Thoracic aorta (tissue), 2 donors: Measurements from ENCODE around the gene PROC. TPM values are rescaled to one million over a fixed set of nuclear protein-coding genes. Genes with fewer than 3 reads are reported as not detected.
"Not testable (repeated sequence)": the region's sequence is repeated elsewhere in the genome, so short reads cannot be mapped to it uniquely, and the experiment has no call there.

Experiments used
- ATAC-seq: fragments of 150-250 bp; one replicate; pipeline ENCODE4 v1.8.0; 2017; ENCODE audit warnings: low read depth; ENCODE audit not compliant: insufficient number of reproducible peaks, low FRiP score
- DNase-seq: peaks from one replicate; pipeline ENCODE4 v3.0.0-alpha.2; 2020; ENCODE audit warnings: low spot score
- H3K27ac ChIP-seq, 2 donors: fragments of 200-600 bp; sonication (generic); 1 replicate in 1 of 2; 2 replicates in 1 of 2; pipeline ENCODE4 v1.5.1; 2016; ENCODE audit warnings: mild to moderate bottlenecking in 2 of 2, moderate library complexity in 2 of 2
- H3K27me3 ChIP-seq: fragments of 200-600 bp; sonication (generic); replicated peaks from 2 replicates; pipeline ENCODE4 v1.6.0; 2016; ENCODE audit warnings: mild to moderate bottlenecking; ENCODE audit not compliant: insufficient read depth
- H3K36me3 ChIP-seq: fragments of 200-600 bp; sonication (generic); one replicate; pipeline ENCODE4 v1.5.1; 2016
- H3K4me1 ChIP-seq, 2 donors: fragments of 200-600 bp; sonication (generic); 1 replicate in 1 of 2; 2 replicates in 1 of 2; pipeline versions ENCODE4 v1.5.1 to v1.6.0; 2016; ENCODE audit warnings: low read depth in 2 of 2, mild to moderate bottlenecking in 1 of 2; ENCODE audit not compliant: control insufficient read depth in 1 of 2
- H3K4me3 ChIP-seq: fragments of 200-600 bp; sonication (generic); 2 replicates; pipeline ENCODE4 v1.5.1; 2016; ENCODE audit warnings: mild to moderate bottlenecking
- H3K9me3 ChIP-seq: fragments of 200-600 bp; sonication (generic); 2 replicates; pipeline ENCODE4 v1.5.1; 2016
- total RNA-seq, 2 donors: library from RNA; depleted of rRNA; stranded (reverse); fragments of >200 nt; gene quantifications; one replicate each; pipeline versions ENCODE4 v1.1.0 to v1.2.3, GENCODE V29; 2016
- TF ChIP-seq, protein P1 (sequence below): fragments of 200-600 bp; sonication (generic); IDR thresholded peaks from one replicate; pipeline ENCODE4 v1.5.1; 2019; ENCODE audit warnings: antibody characterized with exemption

The PROC gene
- total RNA-seq, 2 donors from 2014 or later = not detected

DNA sequence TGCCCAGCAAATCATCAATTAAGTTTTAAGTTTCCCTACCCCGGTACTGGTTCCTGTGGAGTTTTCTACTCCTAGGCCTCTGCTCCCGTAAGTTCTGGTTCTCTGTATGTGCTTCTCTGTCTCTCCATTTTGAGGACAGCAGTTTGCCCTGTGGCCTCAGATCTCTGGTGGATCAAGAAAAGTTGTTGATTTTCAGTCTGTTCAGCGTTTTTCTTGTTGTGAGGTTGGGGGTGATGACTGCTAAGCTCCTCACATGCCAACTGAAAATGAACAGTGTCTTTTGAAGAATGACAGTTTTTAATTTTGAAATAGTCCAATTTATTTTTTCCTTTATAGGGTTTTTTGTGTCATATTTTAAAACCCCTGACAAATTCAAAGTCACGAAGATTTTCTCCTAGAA is 31.7 kb downstream of the PROC start:
- H3K9me3 ChIP-seq = no peaks in the 10 kb centered on the region
- H3K4me1 ChIP-seq = no peaks in the 10 kb centered on the region
- no peaks in the 10 kb centered on the region for H3K27me3 ChIP-seq
- no peak overlapping the region for H3K27ac ChIP-seq
- TF ChIP-seq, protein P1, sequence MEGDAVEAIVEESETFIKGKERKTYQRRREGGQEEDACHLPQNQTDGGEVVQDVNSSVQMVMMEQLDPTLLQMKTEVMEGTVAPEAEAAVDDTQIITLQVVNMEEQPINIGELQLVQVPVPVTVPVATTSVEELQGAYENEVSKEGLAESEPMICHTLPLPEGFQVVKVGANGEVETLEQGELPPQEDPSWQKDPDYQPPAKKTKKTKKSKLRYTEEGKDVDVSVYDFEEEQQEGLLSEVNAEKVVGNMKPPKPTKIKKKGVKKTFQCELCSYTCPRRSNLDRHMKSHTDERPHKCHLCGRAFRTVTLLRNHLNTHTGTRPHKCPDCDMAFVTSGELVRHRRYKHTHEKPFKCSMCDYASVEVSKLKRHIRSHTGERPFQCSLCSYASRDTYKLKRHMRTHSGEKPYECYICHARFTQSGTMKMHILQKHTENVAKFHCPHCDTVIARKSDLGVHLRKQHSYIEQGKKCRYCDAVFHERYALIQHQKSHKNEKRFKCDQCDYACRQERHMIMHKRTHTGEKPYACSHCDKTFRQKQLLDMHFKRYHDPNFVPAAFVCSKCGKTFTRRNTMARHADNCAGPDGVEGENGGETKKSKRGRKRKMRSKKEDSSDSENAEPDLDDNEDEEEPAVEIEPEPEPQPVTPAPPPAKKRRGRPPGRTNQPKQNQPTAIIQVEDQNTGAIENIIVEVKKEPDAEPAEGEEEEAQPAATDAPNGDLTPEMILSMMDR = no peak
- no peak for DNase-seq
- no peak for ATAC-seq
- H3K36me3 ChIP-seq = no peaks in the 10 kb centered on the region
- no peak overlapping the region for H3K4me3 ChIP-seq

DNA sequence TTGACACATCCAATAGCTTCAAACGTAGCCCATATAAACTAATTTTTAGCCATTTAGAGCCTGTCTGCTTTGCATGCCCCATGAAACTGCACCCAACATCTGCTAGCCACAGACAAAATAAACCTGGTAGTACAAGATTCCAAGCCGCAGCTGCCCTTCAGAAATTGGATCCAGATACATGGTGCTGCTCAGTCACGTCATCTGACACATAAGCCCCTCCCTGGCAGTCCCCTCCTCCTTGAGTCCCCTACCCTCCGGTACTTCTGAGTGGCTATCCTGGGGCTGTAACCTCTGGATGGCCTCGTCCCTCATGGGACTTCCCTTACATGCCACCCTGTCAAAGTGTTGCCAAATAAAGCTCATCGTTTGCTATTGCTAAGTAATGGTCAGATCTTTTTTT is 33.8 kb downstream of the PROC start:
- no peaks in the 10 kb centered on the region for H3K36me3 ChIP-seq

DNA sequence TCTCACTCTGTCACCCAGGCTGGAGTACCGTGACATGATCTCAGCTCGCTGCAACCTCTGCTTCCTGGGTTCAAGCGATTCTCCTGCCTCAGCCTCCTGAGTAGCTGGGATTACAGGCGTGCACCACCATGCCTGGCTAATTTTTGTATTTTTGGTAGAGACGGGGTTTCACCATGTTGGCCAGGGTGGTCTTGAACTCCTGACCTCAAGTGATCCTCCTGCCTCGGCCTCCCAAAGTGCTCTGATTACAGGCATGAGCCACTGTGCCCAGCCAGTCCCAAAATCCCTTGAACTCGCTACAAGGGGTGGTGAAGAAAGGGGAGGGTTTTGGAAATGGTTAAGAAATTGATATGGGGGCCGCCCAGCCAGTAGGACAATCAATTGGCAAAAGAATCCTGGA is 34.2 kb downstream of the PROC start:
- not testable (repeated sequence) for H3K4me3 ChIP-seq, H3K4me1 ChIP-seq, ATAC-seq, DNase-seq, H3K36me3 ChIP-seq, H3K27me3 ChIP-seq, H3K27ac ChIP-seq, H3K9me3 ChIP-seq

More for the DNA sequence above, 33.8 kb downstream of the PROC start:
- ATAC-seq (no peak), DNase-seq (no peak)
- Histone ChIP-seq H3K27ac (no peak overlapping the region), H3K27me3 (no peaks in the 10 kb centered on the region), H3K9me3 (no peaks in the 10 kb centered on the region), H3K4me3 (no peak overlapping the region), H3K4me1 (no peaks in the 10 kb centered on the region)
- TF ChIP-seq, protein P1 = no peak

DNA sequence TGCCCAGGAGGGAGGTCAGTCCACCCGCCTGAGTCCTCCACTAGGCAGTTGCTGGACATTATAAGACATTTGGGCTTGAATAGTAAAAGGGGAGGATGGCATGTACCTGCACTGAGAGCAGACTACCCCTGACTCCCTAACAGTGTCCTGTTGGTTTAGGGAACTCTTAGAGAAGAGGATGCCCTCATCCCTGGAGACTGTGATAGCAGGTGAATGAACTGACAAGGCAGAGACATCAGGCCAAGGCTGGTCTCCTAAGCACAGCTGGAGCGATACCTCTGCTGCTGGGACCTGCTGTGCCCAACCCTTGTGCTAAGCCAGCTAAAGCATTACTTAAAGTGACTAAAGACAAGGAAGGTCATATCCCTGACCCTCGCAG is 34.8 kb downstream of the PROC start:
- Histone ChIP-seq H3K9me3 (no peaks in the 10 kb centered on the region), H3K27ac (no peak overlapping the region), H3K4me1 (no peaks in the 10 kb centered on the region), H3K36me3 (no peaks in the 10 kb centered on the region), H3K4me3 (no peak overlapping the region), H3K27me3 (no peaks in the 10 kb centered on the region)
- TF ChIP-seq, protein P1 = no peak
- DNase-seq (no peak), ATAC-seq (no peak)

DNA sequence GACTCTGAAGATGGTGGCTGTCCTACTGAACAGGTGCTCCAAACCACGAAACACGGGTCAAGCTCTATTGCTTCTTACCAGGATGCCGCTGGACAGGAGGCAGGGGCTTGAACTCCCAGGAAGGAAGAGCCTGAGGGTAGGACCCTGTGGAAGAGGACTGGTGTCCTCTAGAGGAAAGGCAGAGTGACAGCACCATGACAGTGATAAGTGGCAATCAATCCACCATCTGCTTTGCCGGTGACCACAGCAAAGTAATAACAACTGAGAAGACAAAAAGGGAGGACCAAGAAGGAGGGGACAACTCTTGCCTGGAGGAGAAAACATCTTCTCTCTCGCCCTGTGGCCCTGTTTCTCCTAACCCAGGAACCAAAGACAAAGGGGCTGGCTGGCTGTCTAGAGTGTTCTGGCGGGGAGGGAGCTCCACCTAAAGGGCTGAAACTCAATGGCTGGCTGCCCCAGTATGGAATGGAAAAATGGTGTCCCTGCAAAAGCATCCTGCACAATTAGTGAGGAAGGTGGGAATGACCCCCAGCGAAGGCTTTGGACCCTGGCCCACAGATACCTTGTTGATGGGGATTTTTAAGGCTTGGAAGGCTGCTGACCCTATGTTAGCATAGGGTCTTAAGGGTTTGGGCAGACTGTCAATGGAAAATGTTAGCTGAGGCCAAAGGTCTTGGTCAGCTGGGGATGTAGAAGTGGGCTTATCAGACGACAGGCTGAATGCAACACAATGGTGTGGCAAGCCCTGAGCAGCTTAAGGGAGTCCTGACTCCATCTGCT is 35.4 kb downstream of the PROC start:
- no peaks in the 10 kb centered on the region for H3K27me3 ChIP-seq
- no peak overlapping the region for H3K27ac ChIP-seq
- H3K9me3 ChIP-seq = no peaks in the 10 kb centered on the region
- no peak overlapping the region for H3K4me3 ChIP-seq
- no peaks in the 10 kb centered on the region for H3K4me1 ChIP-seq
- TF ChIP-seq, protein P1 = no peak
- no peaks in the 10 kb centered on the region for H3K36me3 ChIP-seq
- ATAC-seq = no peak
- DNase-seq = no peak
